DLD1 (cell line): ENCODE results near the gene SLC7A14.

Experiments
- in situ Hi-C: cut with HindIII; loops from 2 replicates; pipeline ENCODE4 v1.10.0; 2017; ENCODE audit warnings: low sequenced_read_pairs

SLC7A14 gene

DNA sequence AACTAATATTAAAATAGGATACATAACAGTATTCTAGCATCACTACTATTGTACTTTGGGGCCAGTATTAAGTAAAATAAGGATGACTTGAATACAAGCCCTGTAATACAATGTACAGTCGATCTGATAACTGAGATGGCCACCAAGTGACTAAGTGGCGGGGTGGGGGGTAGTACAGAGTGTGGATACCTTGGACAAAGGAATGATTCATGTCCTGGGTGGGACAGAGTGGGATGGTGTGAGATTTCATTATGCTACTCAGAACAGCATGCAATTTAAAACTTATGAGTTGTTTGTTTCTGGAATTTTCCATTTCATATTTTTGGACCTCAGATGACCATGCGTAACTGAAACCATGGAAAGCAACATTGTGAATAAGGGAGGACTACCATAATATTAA is 46.0 kb downstream of the SLC7A14 start:
- in situ Hi-C loops = no loop called here

DNA sequence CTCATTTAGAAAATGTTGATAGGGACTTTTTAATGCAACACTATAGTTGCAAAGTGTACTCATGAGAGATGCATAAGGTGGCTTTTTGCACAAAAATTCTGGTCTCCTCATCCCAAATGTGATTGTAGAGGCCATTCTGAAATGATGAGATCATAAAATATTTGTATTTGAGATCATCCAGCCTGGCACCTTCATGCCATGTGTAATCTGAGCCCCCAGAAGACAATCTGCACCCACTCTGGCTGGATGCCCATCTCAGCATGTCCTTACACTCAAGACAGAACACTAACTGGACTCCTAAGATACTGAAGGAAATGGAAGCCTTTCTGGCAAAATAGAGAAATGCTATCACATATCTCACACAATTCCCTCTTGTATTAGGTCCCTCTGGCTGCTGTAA is 49.2 kb downstream of the SLC7A14 start:
- in situ Hi-C loops = no loop called here

DNA sequence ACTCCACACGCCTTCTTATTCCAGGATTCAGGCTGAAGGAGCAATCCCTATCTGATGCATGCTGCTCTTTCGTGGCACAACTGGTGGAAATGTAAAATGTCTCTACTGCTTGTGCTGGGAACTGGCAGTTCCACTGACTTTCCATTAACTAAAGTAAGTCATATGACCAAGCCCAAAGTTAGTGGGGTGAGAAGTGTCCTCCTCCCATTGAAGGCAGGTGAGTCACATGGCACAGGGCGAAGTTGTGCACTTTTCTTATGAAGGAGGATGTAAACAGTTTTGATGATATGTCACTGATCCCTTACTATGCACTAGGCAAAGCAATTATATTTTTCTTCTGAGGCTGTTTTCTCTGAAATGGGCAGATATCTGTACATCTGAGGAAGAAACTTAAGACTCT is 51.6 kb downstream of the SLC7A14 start:
- in situ Hi-C loops = no loop called here

DNA sequence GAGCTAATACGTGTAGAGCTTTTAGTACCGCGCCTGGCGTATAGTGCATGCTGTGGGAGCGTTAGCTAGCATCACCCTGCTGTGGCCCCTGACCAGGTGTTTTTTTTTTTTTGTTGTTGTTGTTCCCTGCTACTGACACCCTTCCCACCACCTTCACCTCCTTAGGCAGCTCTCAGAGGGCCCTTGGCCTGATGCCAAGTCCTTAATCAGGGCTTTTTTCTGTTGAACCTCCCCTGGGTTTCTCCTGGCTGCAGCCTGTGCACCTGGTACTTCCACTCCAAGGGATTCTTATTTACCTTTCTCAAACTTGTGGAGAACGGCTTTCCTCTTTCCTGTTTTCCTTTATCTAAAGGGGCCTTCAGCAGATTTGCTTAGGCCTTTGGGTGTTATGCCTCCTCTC is 53.3 kb downstream of the SLC7A14 start:
- in situ Hi-C loops = no loop called here

DNA sequence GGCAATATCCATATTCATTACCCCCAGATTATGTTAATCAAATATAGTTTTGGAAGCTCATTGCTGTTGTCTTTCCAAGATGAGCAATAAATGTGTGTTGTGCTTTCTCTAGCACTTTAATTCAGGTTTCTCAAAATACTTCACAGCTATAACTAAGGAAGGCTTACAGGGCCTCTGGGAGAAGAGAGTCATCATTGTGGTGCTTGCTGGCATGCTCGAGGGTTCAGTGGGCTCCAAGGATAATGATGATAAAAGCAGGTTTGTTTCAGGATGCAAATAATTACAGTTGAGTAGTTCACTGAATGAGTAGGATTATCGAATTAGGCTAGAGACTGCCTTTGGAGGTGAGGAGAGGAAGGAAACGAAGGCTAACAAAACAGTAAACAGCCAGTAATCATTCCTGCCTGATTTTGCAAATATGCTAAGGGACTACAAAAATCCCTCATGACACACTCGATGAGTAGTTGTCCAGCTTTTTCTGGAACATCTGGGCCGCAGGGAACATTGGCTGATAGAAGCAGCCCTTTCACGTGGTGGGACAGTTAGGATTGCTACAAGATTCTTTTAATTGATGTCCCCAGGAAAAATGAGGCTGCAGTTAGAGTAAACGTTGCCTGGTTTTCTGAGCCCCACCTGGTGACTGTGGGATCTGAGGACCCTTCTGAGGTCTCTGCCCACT is 54.1 kb downstream of the SLC7A14 start:
- in situ Hi-C loops = no loop called here

DNA sequence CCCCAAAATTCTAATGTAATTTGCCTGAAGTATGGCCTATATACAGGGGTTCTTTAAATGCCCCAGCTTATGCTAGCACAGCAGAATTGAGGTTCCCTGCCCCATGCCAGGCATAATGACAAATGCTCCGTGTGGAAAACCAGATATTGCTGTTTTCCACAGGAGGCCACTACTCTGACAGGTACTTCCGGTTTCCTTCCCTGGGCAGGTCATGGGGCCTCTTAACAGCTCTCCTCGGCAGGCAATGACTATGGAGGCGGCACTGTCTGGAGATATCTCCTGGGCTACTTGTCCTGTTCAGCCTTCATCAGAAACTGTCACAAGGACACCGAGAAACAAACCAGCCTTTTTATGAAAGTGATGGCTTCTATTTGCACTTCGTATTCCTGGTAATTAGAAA is 54.8 kb downstream of the SLC7A14 start:
- in situ Hi-C loops = no loop called here

DNA sequence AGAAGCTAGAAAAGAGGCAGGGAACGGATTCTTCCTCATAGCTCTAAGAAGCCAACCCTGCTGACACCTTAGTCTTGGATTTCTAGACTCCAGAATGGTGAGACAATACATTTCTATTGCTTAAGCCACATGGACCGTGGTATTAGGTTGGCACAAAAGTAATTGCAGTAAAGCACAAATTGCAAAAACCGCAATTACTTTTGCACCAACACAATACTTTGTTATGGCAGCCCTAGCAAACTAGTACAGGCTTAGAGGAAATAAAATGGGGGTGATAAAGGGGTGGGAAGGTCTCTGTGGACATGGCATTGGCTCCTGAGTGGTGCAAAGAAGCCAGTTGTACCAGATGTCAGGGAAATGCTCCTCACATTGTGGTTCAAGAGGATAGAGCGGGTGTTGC is 56.0 kb downstream of the SLC7A14 start:
- in situ Hi-C loops = no loop called here

DNA sequence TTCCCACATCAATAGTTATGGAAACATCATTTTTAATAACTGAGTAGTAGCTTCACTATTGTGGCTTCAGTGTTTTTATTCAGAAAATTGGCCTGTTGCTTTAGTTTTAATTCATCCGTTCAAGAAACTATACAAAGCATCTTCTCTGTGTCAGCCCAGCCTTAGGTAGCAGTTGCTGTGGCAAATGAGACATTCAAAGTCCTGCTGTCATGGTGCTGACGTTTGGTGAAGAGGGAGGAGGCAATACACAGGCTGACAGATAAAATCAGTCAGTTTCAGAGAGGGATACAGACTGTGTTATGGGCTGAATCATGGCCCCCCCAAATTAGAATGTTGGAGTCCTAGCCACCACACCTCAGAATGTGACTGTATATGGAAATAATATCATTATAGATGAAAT is 56.5 kb downstream of the SLC7A14 start:
- in situ Hi-C loops = no loop called here

DNA sequence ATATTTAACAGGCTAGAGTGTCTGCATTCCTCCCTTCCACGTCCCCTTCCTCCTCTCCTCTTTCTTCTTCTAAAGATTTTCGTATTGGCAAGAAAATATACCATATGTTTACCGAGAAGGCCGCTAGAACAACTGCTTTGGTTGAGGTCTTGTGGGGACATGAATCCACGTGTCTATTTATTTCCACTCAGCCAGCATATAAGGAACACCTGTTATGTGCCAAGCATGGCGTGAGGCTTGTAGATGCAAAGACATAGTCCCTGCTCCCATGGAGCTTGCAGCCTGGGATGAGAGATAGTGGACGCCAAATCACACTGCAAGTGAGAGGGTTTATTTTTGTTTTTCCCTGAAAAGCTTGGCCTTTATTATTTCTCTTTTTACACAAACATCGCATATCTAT is 57.1 kb downstream of the SLC7A14 start:
- in situ Hi-C loops = no loop called here

DNA sequence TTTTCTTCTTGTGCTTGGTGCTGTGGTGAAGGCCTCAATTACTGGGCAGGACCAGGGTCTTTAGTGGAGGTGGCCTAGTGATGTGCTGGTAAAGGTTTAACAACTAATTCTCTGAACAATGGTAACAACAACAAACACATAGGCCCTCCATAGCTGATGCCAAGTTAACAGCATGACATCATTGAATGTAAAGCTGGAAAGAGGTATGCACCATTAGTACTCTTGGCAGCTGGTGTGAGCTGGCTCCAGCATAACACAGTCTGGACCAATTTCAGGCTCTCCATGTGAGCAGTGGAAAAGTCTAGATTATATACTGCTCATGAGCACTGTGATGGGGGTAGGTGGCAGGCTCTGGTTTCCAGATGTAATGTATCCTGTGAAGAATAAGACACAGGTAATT is 61.8 kb downstream of the SLC7A14 start:
- in situ Hi-C loops = no loop called here

DNA sequence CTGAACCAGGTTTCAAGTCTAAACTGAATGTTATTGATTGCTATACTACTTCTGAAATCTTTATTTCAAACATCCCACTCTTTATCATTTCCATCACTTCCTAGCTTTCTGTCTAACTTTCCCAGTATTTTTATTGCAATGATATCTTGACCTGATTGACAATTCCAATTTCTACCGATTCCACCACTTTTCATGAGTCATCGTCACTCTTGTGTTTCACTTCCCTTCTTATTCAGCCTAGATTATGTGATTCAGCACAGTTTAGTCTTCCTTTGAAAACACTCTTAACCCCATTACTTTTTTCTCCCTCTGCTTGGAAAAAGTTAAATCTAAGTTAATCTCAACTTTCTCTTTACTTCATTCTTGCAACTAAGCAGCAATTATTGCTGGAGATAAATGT is 62.6 kb downstream of the SLC7A14 start:
- in situ Hi-C loops = no loop called here

DNA sequence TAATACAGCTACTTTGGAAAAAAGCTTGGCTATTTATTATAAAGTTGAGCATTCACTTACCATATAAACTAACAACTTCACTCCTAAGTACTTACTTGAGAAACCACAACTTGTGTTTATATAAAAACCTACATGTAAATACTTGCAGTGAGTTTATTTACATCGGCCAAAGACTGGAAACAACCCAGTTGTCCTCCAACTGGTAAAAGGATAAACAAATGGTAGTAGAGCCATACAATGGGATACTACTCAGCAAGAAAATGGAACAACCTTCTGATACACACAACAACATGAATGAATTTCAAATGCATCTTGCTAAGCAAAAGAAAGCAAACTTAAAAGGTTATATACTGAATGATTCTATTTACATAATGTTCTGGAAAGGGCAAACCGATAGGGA is 63.7 kb downstream of the SLC7A14 start:
- in situ Hi-C loops = no loop called here

DNA sequence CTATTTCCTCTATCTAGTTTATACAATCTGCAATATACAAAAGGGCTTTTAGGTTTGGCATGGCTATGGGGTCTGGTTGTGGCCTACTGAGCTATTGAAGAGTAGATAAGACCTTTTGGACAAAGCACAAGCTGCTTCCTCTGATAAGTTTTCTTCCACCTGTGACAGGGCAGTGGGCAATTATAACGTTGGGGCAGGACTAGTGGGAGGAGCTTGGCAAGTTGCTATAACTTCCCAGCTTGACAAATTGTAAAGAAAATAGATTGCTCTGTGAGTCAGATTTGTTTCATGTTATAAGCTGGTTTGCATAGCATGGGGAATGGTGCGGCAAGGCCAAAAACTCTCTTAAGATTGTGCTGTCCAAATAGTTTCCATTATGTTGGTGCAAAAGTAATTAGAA is 64.9 kb downstream of the SLC7A14 start:
- in situ Hi-C loops = no loop called here

DNA sequence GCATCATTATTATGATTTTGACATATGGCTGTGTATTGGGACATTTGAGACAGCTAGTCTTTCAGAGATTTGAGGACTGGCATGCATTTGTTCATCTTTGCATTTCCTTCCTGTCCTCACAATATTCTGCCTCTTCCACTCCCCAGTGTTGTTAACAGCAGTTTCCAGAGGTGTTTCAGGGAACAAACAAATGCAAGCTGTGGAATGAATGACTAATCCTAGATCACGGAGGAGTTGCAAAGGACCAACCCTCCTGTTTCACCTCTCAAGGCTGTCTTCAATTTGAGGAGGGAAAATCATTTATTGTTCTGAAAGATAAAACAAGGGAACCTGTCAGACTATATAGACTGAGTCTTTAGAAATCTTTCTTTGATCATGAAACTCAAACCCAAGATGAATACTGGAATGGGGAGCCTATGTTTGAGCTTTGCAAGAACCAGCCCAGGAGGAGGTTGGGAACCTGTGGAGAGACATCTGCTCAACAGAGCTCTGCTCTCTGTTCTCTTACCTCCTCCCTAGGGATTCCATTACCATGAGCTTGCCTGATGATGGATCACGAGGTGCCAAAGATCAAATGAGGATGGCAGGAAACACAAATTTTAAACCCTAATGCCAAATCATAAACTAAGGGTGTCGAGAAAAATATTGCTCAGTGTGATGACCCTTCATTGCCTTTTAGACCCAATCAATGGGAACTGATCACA is 68.5 kb downstream of the SLC7A14 start:
- in situ Hi-C loops = no loop called here

DNA sequence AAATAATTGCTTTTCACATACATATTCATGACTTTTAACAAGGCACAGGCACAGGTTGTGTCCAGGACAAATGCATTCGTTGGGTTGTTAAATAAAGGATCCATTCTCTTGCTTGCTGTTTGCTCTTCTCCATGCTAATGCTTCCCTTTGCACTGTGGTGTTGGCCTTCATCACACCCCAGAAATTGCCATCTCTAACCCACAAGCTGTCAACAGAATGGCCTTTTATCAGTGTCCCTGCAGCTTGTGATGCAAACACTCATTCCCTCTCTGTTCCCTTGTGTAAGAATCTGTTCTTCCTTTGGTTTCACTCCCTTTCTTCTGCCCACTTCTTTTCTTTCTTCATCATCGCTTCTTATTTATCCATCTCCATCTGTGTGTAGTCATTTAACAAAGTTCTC is 72.2 kb downstream of the SLC7A14 start:
- in situ Hi-C loops = no loop called here

DNA sequence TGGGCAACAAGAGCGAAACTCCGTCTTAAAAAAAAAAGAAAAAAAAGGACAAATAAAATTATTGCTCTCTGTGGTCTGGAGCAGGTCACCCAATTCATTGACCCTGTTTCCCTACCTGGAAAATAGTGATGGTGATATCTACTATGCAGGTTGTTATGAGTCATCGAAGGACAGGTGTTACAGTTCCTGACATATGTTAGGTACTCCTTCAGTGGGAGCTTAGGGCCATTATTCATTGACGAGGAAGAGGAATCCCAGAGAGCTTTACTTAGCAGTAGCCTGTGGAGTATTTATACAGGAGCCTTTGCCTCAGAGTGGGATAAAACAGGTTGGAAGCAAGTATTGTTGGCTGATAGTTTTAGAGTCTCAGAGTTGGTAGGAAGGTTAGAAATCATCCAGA is 74.5 kb downstream of the SLC7A14 start:
- in situ Hi-C loops = no loop called here

DNA sequence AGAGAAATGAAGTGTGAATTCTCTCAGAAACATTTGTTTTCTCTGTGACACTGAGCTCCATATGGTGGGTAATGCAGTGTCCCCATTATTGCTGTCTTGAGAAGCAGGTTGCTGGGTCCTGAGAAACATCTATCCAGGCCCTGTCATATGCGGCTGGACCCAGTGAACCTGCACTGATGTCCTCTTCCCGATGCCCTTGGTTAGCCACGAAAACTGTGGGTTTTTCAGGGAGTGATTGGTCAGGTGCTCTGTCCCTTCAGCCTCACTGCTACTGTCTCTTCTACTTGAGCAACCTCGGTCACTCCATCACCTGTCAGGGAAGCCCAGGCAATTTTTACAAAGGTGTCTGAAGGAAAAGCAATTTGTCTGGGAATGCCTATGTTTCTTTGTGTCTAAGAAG is 77.0 kb downstream of the SLC7A14 start:
- in situ Hi-C loops = no loop called here

DNA sequence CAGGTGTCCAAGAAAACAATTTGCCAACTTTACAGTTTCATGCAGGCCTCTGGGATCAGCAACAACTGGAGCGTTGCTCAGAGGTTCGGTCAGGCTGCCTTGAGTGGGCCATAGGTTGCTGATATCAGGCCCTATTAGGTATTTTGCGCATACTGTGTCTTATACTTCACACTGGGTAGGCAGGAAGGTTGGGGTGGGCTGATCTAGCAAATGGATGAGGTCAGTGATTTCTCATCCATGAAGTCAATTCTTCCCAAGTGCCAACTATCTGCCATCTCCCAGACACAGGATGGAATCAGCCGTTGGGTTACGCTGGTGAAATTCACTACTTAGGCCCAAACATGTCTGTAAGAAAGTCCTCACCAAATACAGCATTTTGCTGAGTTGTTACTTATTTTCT is 77.6 kb downstream of the SLC7A14 start:
- in situ Hi-C loops = no loop called here

DNA sequence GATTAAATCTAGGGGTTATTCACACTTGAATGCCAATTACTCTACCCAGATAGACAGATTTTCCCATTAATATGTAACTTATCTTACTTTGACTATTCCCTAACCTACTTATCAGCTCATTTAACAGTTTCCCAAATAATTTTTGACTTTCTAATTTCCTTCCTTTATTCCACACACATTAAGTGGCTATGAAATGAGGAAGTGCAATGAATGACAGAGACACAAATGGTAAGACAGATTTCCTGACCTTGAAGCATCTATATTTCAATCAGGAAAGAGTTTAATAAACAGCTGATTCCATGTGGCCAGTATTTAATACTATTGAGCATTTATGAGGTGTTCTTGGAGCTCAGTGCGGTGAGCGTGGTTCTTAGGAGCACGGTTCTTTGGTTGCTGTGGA is 78.8 kb downstream of the SLC7A14 start:
- in situ Hi-C loops = no loop called here

DNA sequence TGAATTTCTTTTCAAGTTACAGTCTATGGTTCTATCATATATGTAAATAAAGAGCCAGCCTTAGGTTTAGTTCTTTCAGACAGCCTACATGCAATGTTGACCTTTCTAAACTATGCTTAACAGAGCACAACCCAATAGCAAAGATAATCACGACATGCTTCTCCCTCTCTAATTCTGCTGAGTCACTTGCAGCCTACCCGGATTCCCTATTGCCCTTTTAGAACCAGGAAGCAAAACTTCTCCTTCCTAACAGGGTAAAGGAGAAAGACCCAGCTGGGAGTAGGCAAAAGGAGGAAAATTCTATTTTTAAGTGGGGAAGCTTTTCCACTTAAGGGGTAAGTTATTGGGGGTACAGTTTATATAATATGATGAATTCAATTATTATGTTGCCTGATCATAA is 79.3 kb downstream of the SLC7A14 start:
- in situ Hi-C loops = no loop called here

DNA sequence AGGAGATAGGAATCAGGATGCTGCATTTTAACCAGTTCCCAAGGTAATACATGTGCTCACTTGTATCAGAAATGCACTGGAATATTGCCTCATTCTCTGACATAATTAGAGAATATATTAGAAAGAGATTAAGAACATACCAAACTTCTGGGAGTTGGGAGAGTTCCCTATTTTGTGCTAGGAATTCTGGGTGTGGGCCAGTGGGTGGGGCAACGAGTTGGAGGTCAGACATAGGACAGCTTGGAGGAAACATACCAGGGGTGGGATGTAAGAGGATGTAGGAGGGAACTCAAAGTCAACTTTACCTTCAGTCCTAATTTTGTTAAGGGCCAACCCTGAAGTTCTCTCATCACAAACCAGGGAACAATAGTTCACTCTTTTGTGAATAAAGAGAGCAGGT is 83.6 kb downstream of the SLC7A14 start:
- in situ Hi-C loops = no loop called here

DNA sequence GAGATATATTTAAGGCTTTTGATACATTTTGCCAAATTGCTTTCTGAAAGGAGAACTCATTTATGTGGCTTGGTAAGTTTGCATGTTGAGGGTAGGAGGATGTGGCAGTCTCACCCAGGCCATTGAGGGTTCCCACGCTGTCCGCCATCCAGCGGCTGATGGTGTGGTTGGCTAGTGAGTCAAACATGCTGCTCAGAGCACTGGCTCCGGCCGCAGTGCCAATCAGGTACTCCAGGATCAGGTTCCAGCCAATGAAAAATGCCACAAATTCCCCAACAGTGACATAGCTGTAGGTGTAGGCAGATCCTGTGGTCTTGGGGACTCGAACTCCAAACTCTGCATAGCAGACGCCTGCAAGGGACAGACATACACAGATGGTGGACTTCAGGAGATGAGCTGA is 84.9 kb downstream of the SLC7A14 start:
- in situ Hi-C loops = no loop called here

DNA sequence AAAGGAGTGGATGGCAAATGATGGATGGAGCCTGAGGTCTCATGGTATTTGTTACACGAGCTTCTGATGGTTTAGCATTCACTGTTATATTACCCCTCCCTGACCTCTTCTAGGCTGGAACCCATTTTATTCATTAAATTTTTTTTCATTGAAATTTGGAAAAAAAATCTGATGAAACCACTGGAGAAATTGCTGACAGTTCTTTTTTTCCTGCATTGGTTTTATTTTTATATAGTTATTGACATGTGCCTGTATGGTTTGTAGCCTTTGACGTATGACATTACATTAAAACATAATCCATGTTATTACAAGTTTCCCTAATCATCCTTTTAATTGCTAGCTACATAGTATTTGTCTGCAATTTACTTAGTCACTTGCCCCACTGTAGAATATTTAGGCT is 85.4 kb downstream of the SLC7A14 start:
- in situ Hi-C loops = no loop called here
